Measurements from ENCODE around the gene DAPK2. TPM values are rescaled to one million over a fixed set of nuclear protein-coding genes. Genes with fewer than 3 reads are reported as not detected.
"Not testable (repeated sequence)": the region's sequence is repeated elsewhere in the genome, so short reads cannot be mapped to it uniquely, and the experiment has no call there.

DAPK2 gene
- total and polyA plus RNA-seq, 2 of the 13 experiments (the other 11 are each of a cell fraction or from before 2014, with no cell fraction given), result 0.33 to 0.63 TPM

DNA sequence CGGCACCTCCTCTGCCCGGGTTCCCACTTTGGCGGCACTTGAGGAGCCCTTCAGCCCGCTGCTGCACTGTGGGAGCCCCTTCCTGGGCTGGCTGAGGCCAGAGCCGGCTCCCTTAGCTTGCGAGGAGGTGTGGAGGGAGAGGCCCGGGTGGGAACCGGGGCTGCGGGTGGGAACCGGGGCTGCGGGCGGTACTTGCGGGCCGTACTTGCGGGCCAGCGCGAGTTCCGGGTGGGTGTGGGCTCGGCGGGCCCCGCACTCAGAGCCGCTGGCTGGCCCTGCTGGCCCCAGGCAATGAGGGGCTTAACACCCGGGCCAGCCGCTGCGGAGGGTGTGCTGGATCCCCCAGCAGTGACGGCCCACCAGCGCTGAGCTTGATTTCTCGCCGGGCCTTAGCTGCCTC lies 14.4 kb upstream of the DAPK2 start:
- H3K79me2 ChIP-seq (ENCODE audit: insufficient read depth, low read length), result no peaks in the 10 kb centered on the region

DNA sequence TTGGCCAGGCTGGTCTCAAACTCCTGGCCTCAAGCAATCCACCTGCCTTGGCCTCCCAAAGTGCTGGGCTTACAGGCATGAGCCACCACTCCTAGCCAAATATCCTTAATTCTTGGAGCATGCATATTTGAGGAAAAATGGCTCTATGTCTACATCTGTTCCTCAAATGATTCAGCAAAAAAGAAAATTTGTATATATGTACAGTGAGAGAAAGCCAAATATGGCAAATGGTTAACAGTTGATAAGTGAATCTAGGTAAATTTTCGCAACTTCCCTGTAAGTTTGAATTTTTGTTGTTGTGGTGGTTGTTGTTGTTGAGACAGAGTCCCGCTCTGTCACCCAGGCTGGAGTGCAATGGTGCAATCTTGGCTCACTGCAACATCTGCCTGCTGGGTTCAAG lies 12.8 kb upstream of the DAPK2 start:
- H2AFZ ChIP-seq (ENCODE audit: low read length); POLR2A ChIA-PET; BruUV-seq (replicated peaks); H3K4me3 ChIP-seq (replicated peaks in 1 of 3; ENCODE audit: insufficient read depth in 1 of 3, low read depth in 2 of 3, low read length in 3 of 3); CTCF ChIA-PET (ENCODE audit: low intra/inter-chr PET ratio, low total read pairs); intact Hi-C loops (cut with micrococcal nuclease; ENCODE audit: unreplicated experiment); ATAC-seq; H3K27ac ChIP-seq (ENCODE audit: extremely low read length, insufficient read depth, low read length); H3K36me3 ChIP-seq (replicated peaks in 1 of 2; ENCODE audit: control insufficient read depth in 1 of 2, insufficient read depth in 2 of 2, low read length in 2 of 2); H3K9ac ChIP-seq (ENCODE audit: insufficient read depth, low read depth, low read length); FAIRE-seq; H3K27me3 ChIP-seq (ENCODE audit: control insufficient read depth in 1 of 2, insufficient read depth in 2 of 2, low read length in 2 of 2); H3K9me3 ChIP-seq (ENCODE audit: low read length); H4K20me1 ChIP-seq (ENCODE audit: insufficient read depth, low read length); DNase-seq (ENCODE audit: low spot score); H3K4me2 ChIP-seq (ENCODE audit: low read depth, low read length); in situ Hi-C loops (cut with HindIII; ENCODE audit: extremely low pct_ligation_motif_present, low pct_unique_long_range_greater_than_20kb); H3K79me2 ChIP-seq (ENCODE audit: insufficient read depth, low read length): not testable (repeated sequence)
- peaks cover 11% of the 10 kb centered on the region; the same call in 1 of the 2 replicates for H3K4me1 ChIP-seq (ENCODE audit: insufficient read depth, low read length)
- 33% methylated on average over 2 of the region's 2 CpGs for WGBS (ENCODE audit: low lambda C conversion rate)

More for the DNA sequence above, 14.4 kb upstream of the DAPK2 start:
- POLR2A ChIA-PET, result no interaction called here
- Histone ChIP-seq H3K36me3 (replicated peaks in 1 of 2; ENCODE audit: control insufficient read depth in 1 of 2, insufficient read depth in 2 of 2, low read length in 2 of 2) (no peaks in the 10 kb centered on the region), H2AFZ (ENCODE audit: low read length) (no peak overlapping the region), H3K4me1 (ENCODE audit: insufficient read depth, low read length) (peaks cover 12% of the 10 kb centered on the region; the same call in 1 of the 2 replicates), H3K9me3 (ENCODE audit: low read length) (no peaks in the 10 kb centered on the region), H3K4me3 (replicated peaks in 1 of 3; ENCODE audit: insufficient read depth in 1 of 3, low read depth in 2 of 3, low read length in 3 of 3) (no peak overlapping the region), H3K4me2 (ENCODE audit: low read depth, low read length) (no peak overlapping the region), H4K20me1 (ENCODE audit: insufficient read depth, low read length) (no peaks in the 10 kb centered on the region), H3K27ac (ENCODE audit: extremely low read length, insufficient read depth, low read length) (no peak overlapping the region), H3K27me3 (ENCODE audit: control insufficient read depth in 1 of 2, insufficient read depth in 2 of 2, low read length in 2 of 2) (no peaks in the 10 kb centered on the region), H3K9ac (ENCODE audit: insufficient read depth, low read depth, low read length) (no peak overlapping the region)
- TF ChIP-seq HNRNPL (IDR thresholded peaks at IDR 0.05; ENCODE audit: low read depth, low read length), result no peak
- TF ChIP-seq, protein P1, sequence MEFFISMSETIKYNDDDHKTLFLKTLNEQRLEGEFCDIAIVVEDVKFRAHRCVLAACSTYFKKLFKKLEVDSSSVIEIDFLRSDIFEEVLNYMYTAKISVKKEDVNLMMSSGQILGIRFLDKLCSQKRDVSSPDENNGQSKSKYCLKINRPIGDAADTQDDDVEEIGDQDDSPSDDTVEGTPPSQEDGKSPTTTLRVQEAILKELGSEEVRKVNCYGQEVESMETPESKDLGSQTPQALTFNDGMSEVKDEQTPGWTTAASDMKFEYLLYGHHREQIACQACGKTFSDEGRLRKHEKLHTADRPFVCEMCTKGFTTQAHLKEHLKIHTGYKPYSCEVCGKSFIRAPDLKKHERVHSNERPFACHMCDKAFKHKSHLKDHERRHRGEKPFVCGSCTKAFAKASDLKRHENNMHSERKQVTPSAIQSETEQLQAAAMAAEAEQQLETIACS (CRISPR knock-in tag; IDR thresholded peaks at IDR 0.05), result no peak
- no peak for TF ChIP-seq ZNF33A (CRISPR knock-in tag; IDR thresholded peaks at IDR 0.05; ENCODE audit: borderline replicate concordance)
- FAIRE-seq (no peak), ATAC-seq (no peak), DNase-seq (ENCODE audit: low spot score) (no peak)
- intact Hi-C loops (cut with micrococcal nuclease; ENCODE audit: unreplicated experiment), result no loop called here
- no TSS peak for BruUV-seq (replicated peaks)
- CTCF ChIA-PET (ENCODE audit: low intra/inter-chr PET ratio, low total read pairs), result no interaction called here
- WGBS (ENCODE audit: low lambda C conversion rate), result 46% methylated on average over 4 of the region's 29 CpGs
- in situ Hi-C loops (cut with HindIII; ENCODE audit: extremely low pct_ligation_motif_present, low pct_unique_long_range_greater_than_20kb), result no loop called here

Measured in HepG2 (cell line).